ENCODE results near the gene OR5B17. TPM values are rescaled to one million over a fixed set of nuclear protein-coding genes. Genes with fewer than 3 reads are reported as not detected.

The OR5B17 gene
- total RNA-seq, 2 experiments from 2014 or later: not detected

Other genes starting within 250 kb of the OR5B17 start
- gene OR9I1, start 233.5 kb downstream of the OR5B17 start, total RNA-seq: not detected
- gene OR9Q2, start 170.0 kb downstream of the OR5B17 start, total RNA-seq: not detected
- not detected for gene OR1S2, start 154.9 kb downstream of the OR5B17 start, total RNA-seq
- not detected for gene OR1S1, start 146.3 kb downstream of the OR5B17 start, total RNA-seq
- gene OR10Q1, start 130.2 kb downstream of the OR5B17 start, total RNA-seq: not detected
- gene OR10W1, start 90.8 kb downstream of the OR5B17 start, total RNA-seq: not detected
- not detected for gene OR5B3, start 47.8 kb upstream of the OR5B17 start, total RNA-seq
- not detected for gene OR5B2, start 69.1 kb upstream of the OR5B17 start, total RNA-seq
- gene OR5B12, start 83.2 kb upstream of the OR5B17 start, total RNA-seq: not detected
- gene OR5B21, start 149.0 kb upstream of the OR5B17 start, total RNA-seq: under 1 TPM; 0.44 to 0.96 TPM
- gene LPXN, start 216.8 kb upstream of the OR5B17 start, total RNA-seq: 100 to 1,000 TPM; 141 to 225 TPM
- gene ZFP91, start 220.0 kb upstream of the OR5B17 start, total RNA-seq: 10 to 100 TPM; 54.8 to 69.7 TPM

Data from activated CD8-positive, alpha-beta memory T cell treated with anti-CD3 and anti-CD28 coated beads, Interleukin-2, amount 10 ng/mL, durations not matched to agents 7 days and 5 days (primary cell).